Measurements from ENCODE around the gene SGSH.

Gene SGSH

DNA sequence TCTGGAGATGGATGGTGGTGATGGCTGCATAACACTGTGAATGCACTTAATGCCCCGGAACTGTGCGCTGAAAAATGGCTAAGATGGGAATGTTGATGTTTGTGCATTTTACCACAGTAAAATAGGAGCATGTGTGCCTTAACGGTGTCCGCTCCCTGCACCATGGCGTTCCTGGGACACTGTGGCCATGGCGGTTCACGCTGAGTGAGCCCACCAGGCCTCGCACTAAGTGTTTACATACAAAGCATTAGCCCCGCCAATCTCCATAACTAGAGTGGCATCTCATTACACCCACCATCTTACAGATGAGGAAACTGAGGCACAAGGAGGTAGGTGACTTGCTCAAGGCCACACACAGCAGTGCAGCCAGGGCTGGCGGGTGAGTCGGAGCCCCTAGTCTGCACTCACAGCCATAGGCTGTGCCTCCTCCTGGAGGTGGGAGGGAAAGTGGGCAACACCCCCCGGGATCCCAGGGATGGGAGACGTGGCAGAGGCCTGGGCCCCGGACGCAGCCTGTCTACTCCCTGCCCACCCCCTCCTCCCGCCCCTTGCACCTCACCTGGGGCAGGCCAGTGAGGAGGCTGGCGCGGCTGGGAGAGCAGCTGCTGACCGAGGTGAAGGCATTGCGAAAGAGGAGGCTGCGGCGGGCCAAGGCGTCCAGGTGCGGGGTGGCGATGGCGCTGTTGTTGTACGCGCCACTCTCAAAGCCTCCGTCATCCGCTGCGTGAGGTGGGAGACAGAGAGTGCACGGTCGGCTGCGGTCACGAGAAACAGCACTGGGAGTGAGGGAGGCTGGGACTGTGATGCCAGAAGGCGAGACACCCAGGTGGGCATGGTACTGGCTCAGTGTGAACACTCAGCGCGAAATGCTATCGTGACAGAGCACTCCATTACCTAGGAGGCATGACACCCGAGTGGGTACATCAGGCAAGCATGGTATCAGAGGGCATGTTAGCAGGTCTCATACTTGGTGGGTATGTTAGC, 3.4 kb downstream of the SGSH start:
- TF ChIP-seq CTCF (IDR thresholded peaks at IDR 0.05) = no peak

- TF ChIP-seq CTCF (IDR thresholded peaks at IDR 0.05) = no peak
These were observed 5.3 kb downstream of the SGSH start for GRCh38 chr17:80214878-80215210.

GRCh38 chr17:80214012-80214877, 5.9 kb downstream of the SGSH start:
- no peak for TF ChIP-seq CTCF (IDR thresholded peaks at IDR 0.05)

DNA sequence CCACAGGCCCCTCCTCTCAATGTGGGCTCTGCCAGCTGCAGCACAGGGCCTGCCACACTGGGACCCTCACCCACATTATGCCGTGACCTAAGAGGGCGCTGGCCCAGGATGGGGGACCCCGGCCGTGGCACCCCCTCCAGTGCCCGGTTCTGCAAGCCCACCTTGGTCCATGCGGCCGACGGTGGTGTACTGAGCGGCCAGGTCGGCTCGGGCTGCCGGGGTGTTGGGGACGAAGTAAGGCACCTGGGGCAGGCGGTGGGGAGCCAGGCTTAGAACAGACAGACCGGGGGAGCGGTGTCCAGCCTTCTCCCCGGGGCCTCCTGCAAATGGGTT, 6.5 kb downstream of the SGSH start:
- no peak for TF ChIP-seq CTCF (IDR thresholded peaks at IDR 0.05)

GRCh38 chr17:80212962-80213642, 7.0 kb downstream of the SGSH start:
- no peak for TF ChIP-seq CTCF (IDR thresholded peaks at IDR 0.05)

GRCh38 chr17:80212511-80212910, 7.6 kb downstream of the SGSH start:
- TF ChIP-seq CTCF (IDR thresholded peaks at IDR 0.05) = no peak

DNA sequence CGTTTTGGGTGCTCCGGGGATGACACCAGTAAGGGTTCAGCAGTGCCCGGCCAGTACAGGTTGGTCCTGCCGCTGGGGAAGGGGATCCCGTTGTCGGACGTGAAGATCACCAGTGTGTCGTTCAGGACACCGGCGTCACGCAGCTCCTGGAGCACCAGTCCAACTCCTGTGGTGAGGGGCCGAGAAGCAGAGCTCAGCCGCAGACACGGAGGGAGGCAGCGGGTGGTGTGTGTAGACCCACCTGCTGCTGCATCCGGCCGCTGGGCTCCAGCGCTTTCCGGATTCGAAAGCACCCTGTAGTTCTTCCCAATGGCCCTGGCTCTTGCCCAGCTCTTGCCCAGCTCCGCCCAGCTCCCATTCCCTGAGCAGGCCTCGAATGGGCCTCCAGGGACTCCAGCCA, 8.0 kb downstream of the SGSH start:
- TF ChIP-seq CTCF (IDR thresholded peaks at IDR 0.05) = no peak

Measured in LNCAP (cell line).